ENCODE data around the gene IL1RAPL2.

IL1RAPL2 gene

GRCh38 chrX:104789784-104790183 is 223.8 kb downstream of the IL1RAPL2 start:
- POLR2A ChIA-PET, result no interaction called here
- CTCF ChIA-PET, result no interaction called here
- no peak for DNase-seq (ENCODE audit: extremely low spot score)
- TF ChIP-seq HDGF (IDR thresholded peaks at IDR 0.05; ENCODE audit: borderline replicate concordance) (no peak), SP1 (IDR thresholded peaks at IDR 0.05) (no peak), SUZ12 (IDR thresholded peaks at IDR 0.05) (no peak), CTBP1 (IDR thresholded peaks at IDR 0.05; ENCODE audit: borderline replicate concordance) (no peak), ZNF384 (IDR thresholded peaks at IDR 0.05) (no peak), BHLHE40 (IDR thresholded peaks at IDR 0.05; ENCODE audit: borderline replicate concordance) (no peak), FOXM1 (IDR thresholded peaks at IDR 0.05; ENCODE audit: borderline replicate concordance) (no peak), FOXA1 (IDR thresholded peaks at IDR 0.05) (no peak), L3MBTL2 (conservative IDR thresholded peaks at IDR 0.05) (no peak), TARDBP (IDR thresholded peaks at IDR 0.05) (no peak), NFRKB (IDR thresholded peaks at IDR 0.05) (no peak), ELF4 (IDR thresholded peaks at IDR 0.05) (no peak), LEF1 (IDR thresholded peaks at IDR 0.05; ENCODE audit: borderline replicate concordance) (no peak), ARNT (IDR thresholded peaks at IDR 0.05) (no peak), FOXK2 (IDR thresholded peaks at IDR 0.05) (no peak)
- TF ChIP-seq, protein P1, sequence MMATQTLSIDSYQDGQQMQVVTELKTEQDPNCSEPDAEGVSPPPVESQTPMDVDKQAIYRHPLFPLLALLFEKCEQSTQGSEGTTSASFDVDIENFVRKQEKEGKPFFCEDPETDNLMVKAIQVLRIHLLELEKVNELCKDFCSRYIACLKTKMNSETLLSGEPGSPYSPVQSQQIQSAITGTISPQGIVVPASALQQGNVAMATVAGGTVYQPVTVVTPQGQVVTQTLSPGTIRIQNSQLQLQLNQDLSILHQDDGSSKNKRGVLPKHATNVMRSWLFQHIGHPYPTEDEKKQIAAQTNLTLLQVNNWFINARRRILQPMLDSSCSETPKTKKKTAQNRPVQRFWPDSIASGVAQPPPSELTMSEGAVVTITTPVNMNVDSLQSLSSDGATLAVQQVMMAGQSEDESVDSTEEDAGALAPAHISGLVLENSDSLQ (IDR thresholded peaks at IDR 0.05), result no peak

DNA sequence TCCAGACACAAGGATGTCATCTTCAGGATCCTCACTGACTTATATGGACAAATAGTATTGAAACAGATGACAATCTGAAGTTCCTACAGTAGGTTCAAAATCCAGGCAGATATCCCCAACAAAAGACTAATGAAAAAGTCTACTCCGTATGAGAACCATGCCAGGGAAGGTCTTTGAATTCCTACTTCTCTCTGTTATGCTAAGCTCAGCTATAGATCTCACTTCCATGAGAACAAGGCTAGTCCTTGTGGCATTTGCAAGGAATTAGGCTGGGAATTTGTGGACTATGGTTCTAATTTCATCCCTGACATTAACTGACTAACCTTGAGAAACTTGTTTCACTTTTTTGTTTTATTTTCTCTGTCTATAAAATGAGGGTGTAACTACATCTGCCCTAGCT is 229.8 kb downstream of the IL1RAPL2 start:
- ChIA-PET CTCF (no interaction called here), POLR2A (no interaction called here)
- DNase-seq (ENCODE audit: extremely low spot score), result no peak
- no peak for TF ChIP-seq BHLHE40 (IDR thresholded peaks at IDR 0.05; ENCODE audit: borderline replicate concordance)
- no peak for TF ChIP-seq SP1 (IDR thresholded peaks at IDR 0.05)
- TF ChIP-seq L3MBTL2 (conservative IDR thresholded peaks at IDR 0.05), result no peak

DNA sequence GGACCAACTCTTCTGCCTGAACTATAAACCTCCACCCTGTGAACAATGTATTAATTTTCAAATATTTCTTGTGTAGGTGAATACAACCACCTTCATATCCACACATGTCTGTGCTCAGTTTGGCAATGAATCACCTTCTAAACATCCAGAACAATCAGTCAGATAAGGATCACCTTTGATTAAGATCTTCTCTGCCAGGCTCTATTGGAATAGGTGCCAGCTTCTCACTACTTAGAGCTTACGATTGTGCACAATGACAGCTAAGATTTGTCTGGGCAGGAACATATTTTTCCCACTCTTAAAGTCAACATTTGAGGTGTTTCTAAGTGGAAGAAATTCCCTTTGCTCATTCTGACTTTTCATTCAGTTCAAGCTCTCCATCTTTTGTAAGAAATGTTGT is 237.2 kb downstream of the IL1RAPL2 start:
- no peak for DNase-seq (ENCODE audit: extremely low spot score)
- TF ChIP-seq ELF4 (IDR thresholded peaks at IDR 0.05) (no peak), NFRKB (IDR thresholded peaks at IDR 0.05) (no peak), SUZ12 (IDR thresholded peaks at IDR 0.05) (no peak), L3MBTL2 (conservative IDR thresholded peaks at IDR 0.05) (no peak), HDGF (IDR thresholded peaks at IDR 0.05; ENCODE audit: borderline replicate concordance) (no peak), FOXA1 (IDR thresholded peaks at IDR 0.05) (no peak), SP1 (IDR thresholded peaks at IDR 0.05) (no peak), FOXK2 (IDR thresholded peaks at IDR 0.05) (no peak), ZNF384 (IDR thresholded peaks at IDR 0.05) (no peak), BHLHE40 (IDR thresholded peaks at IDR 0.05; ENCODE audit: borderline replicate concordance) (no peak), ARNT (IDR thresholded peaks at IDR 0.05) (no peak), LEF1 (IDR thresholded peaks at IDR 0.05; ENCODE audit: borderline replicate concordance) (no peak), CTBP1 (IDR thresholded peaks at IDR 0.05; ENCODE audit: borderline replicate concordance) (no peak), TARDBP (IDR thresholded peaks at IDR 0.05) (no peak), FOXM1 (IDR thresholded peaks at IDR 0.05; ENCODE audit: borderline replicate concordance) (no peak)
- TF ChIP-seq, protein P1 (IDR thresholded peaks at IDR 0.05), result no peak
- POLR2A ChIA-PET, result no interaction called here
- CTCF ChIA-PET, result no interaction called here

DNA sequence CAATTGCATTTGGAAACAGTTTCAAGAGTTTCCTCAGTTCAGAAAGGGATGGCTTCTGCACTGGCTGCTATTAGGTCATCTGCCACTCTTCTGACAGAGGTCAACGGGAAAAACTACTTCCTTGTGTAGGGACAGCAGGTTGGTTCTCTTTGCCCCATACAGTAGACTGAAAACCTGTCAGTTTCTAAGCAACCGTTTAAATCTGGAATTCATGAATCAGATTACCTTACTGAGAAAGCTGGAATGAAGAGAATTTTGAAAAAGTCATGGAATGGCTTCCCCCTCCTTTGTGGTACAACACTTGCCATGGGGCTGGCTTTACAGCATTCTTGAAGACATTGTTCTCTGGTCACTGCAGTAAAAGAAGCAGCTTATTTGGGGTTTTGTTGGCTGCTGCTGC is 240.3 kb downstream of the IL1RAPL2 start:
- TF ChIP-seq ZNF384 (IDR thresholded peaks at IDR 0.05) (no peak), LEF1 (IDR thresholded peaks at IDR 0.05; ENCODE audit: borderline replicate concordance) (no peak), FOXM1 (IDR thresholded peaks at IDR 0.05; ENCODE audit: borderline replicate concordance) (no peak), HDGF (IDR thresholded peaks at IDR 0.05; ENCODE audit: borderline replicate concordance) (no peak), L3MBTL2 (conservative IDR thresholded peaks at IDR 0.05) (no peak), TARDBP (IDR thresholded peaks at IDR 0.05) (no peak)
- TF ChIP-seq, protein P1 (IDR thresholded peaks at IDR 0.05), result no peak
- no peak for DNase-seq (ENCODE audit: extremely low spot score)
- ChIA-PET CTCF (no interaction called here), POLR2A (no interaction called here)

- ChIA-PET POLR2A (no interaction called here), CTCF (no interaction called here)
- no peak for DNase-seq (ENCODE audit: extremely low spot score)
- TF ChIP-seq BHLHE40 (IDR thresholded peaks at IDR 0.05; ENCODE audit: borderline replicate concordance), result no peak
These were observed 267.4 kb downstream of the IL1RAPL2 start for GRCh38 chrX:104833401-104833800.

DNA sequence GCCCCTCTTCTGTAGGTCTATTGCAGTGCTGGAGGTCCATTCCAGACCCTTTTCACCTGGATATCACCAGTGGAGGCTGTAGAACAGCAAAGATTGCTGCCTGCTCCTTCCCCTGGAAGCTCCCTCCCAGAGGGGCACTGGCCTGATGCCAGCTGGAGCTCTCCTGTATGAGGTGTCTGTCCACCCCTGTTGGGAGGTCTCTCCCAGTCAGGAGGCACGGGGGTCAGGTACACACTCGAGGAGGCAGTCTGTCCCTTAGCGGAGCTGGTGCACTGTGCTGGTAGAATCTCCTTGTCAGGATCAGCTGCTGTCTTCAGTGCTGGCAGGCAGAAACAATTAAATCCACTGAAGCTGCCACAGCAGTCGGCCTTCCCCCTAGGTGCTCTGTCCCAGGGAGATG is 276.6 kb downstream of the IL1RAPL2 start:
- POLR2A ChIA-PET, result no interaction called here
- no peak for TF ChIP-seq FOXA1 (IDR thresholded peaks at IDR 0.05)
- TF ChIP-seq, protein P1 (IDR thresholded peaks at IDR 0.05), result no peak

DNA sequence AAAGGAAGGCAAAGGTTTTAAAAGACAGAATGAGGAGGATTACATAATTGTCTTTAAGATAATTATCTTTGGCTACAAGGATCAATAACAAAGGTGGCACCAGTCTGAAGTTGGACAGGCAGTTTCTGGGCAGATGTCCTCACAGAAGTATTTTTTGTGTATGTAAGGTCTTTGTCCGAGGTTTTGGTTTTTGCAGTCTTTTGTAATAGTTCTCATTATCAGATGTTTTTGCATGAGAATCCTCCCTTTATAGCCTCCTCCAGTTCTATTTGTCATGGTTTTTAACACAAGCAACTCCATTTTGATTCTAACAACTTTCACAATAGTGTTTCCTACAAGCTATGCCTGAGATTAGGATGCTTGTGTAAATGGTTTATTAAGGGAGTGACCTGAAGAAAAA is 286.2 kb downstream of the IL1RAPL2 start:
- ChIA-PET POLR2A (no interaction called here), CTCF (no interaction called here)
- no peak for TF ChIP-seq SUZ12 (IDR thresholded peaks at IDR 0.05)
- TF ChIP-seq LEF1 (IDR thresholded peaks at IDR 0.05; ENCODE audit: borderline replicate concordance), result no peak
- no peak for TF ChIP-seq FOXA1 (IDR thresholded peaks at IDR 0.05)
- TF ChIP-seq FOXK2 (IDR thresholded peaks at IDR 0.05), result no peak
- TF ChIP-seq BHLHE40 (IDR thresholded peaks at IDR 0.05; ENCODE audit: borderline replicate concordance), result no peak
- no peak for TF ChIP-seq HDGF (IDR thresholded peaks at IDR 0.05; ENCODE audit: borderline replicate concordance)
- no peak for TF ChIP-seq NFRKB (IDR thresholded peaks at IDR 0.05)
- no peak for TF ChIP-seq CTBP1 (IDR thresholded peaks at IDR 0.05; ENCODE audit: borderline replicate concordance)
- no peak for TF ChIP-seq L3MBTL2 (conservative IDR thresholded peaks at IDR 0.05)
- no peak for TF ChIP-seq ARNT (IDR thresholded peaks at IDR 0.05)
- no peak for TF ChIP-seq TARDBP (IDR thresholded peaks at IDR 0.05)
- no peak for TF ChIP-seq SP1 (IDR thresholded peaks at IDR 0.05)
- no peak for TF ChIP-seq ZNF384 (IDR thresholded peaks at IDR 0.05)
- TF ChIP-seq ELF4 (IDR thresholded peaks at IDR 0.05), result no peak
- no peak for TF ChIP-seq FOXM1 (IDR thresholded peaks at IDR 0.05; ENCODE audit: borderline replicate concordance)
- TF ChIP-seq, protein P1 (IDR thresholded peaks at IDR 0.05), result no peak
- DNase-seq (ENCODE audit: extremely low spot score), result no peak

More for the DNA sequence above, 276.6 kb downstream of the IL1RAPL2 start:
- DNase-seq (ENCODE audit: extremely low spot score), result no peak
- CTCF ChIA-PET, result no interaction called here
